ENCODE data around the gene RAF1. TPM values are rescaled to one million over a fixed set of nuclear protein-coding genes. Genes with fewer than 3 reads are reported as not detected.

RAF1 gene
- total and polyA plus RNA-seq, 2 of the 8 experiments (the other 6 are each of a cell fraction or from before 2014, with no cell fraction given), result 103 to 118 TPM

DNA sequence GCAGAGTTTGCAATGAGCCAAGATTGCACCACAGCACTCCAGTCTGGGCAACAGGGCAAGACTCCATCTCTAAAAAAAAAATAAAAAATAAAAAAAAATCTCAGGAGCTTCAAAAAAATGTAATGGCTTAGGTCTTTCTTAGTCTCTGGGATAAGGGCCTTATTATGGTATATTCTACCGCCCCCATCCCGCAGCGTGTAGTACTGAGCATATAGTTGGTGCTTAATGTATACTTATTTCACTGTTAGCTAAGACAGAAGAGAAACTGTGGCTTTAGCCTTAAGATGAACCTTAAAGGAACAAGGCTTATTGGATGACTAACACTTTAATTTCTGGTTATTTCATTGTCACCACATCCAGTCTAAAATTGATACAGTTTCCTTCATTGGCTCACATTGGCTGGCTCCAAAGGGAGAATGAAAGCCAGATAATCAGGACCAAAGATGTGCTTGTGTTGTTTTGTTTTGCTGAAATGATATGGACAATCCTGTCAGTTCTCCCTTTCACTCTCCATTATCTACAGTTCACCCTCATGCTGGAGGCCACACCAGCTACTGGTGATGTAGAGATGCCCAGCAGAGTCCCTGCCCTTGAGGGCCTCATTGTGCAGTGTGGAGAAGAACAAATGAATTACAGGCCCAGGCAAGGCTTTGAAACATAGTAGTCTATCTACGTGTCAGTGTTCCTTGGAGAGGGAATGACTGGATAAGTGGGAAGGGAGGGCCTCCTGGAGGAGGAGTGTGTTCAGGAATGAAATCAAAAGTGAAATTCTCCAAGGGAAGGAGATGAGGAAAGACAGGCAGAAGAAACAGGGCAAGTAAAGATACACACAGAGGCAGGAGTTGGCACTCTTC lies 17.4 kb upstream of the RAF1 start:
- TF ChIP-seq, protein P1, sequence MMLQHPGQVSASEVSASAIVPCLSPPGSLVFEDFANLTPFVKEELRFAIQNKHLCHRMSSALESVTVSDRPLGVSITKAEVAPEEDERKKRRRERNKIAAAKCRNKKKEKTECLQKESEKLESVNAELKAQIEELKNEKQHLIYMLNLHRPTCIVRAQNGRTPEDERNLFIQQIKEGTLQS (IDR thresholded peaks at IDR 0.05; ENCODE audit: insufficient read depth, low read depth, low read length), result no peak
- ChIA-PET CTCF (ENCODE audit: partially characterized antibody) (interaction anchor here (0.7 to 1.4 kb wide), 5 partner anchors 9 to 188 kb away, joined by 3 to 5 read pairs (median 3); no protein-coding TSS in a partner anchor), POLR2A (ENCODE audit: partially characterized antibody) (interaction anchor here (1.7 to 2.4 kb wide), 2 partner anchors 18 kb away, joined by 7 to 9 read pairs; partner anchors contain the start of gene RAF1)
- no peak overlapping the region for H4K8ac ChIP-seq (ENCODE audit: extremely low read depth, insufficient read depth, low read length)
- no peaks in the 10 kb centered on the region for H4K20me1 ChIP-seq (replicated peaks in 1 of 2; ENCODE audit: control insufficient read depth in 1 of 2, insufficient read depth in 2 of 2, low read length in 2 of 2)
- H3K79me2 ChIP-seq (ENCODE audit: control insufficient read depth in 1 of 2, insufficient read depth in 2 of 2, low read length in 2 of 2), result no peaks in the 10 kb centered on the region
- H2AFZ ChIP-seq (ENCODE audit: low read length), result peak overlapping the region; percentile 3; the same call in 1 of the 2 replicates
- H3K4ac ChIP-seq (replicated peaks; ENCODE audit: insufficient read length, low read depth, low read length), result no peak overlapping the region
- H2BK15ac ChIP-seq (ENCODE audit: low read length), result no peak overlapping the region
- H4K5ac ChIP-seq (ENCODE audit: insufficient read length, low read depth, low read length), result no peak overlapping the region
- no peaks in the 10 kb centered on the region for H3K36me3 ChIP-seq (ENCODE audit: control insufficient read depth in 2 of 4, insufficient read depth in 4 of 4, low read length in 3 of 4)
- H3K23me2 ChIP-seq (ENCODE audit: low read depth, low read length), result no peaks in the 10 kb centered on the region
- H3K9me3 ChIP-seq (ENCODE audit: insufficient read depth in 2 of 2, low read depth in 1 of 2, low read length in 1 of 2), result no peaks in the 10 kb centered on the region; a peak in 1 of 4 replicates
- no peak overlapping the region for H3K14ac ChIP-seq (ENCODE audit: insufficient read length)
- no peak overlapping the region for H2BK5ac ChIP-seq (ENCODE audit: low read depth, low read length)
- DNase-seq (ENCODE audit: low read depth in 1 of 2, low spot score in 2 of 2) (no peak), FAIRE-seq (no peak)
- WGBS, 2 experiments (ENCODE audit: extremely low coverage in 1 of 2, insufficient coverage in 1 of 2, insufficient read length in 1 of 2, insufficient replicate concordance in 2 of 2, low coverage in 1 of 2, low lambda C conversion rate in 2 of 2, missing lambda C conversion rate in 1 of 2), result 94% methylated on average over 4 of the region's 4 CpGs; no CpG with 5 or more reads in 1 of the 2 experiments
- peaks cover 0 to 3% (median 0%) of the 10 kb centered on the region in 4 experiments; a peak in 1 of 7 replicates for H3K4me1 ChIP-seq (replicated peaks in 1 of 4; ENCODE audit: control insufficient read depth in 3 of 4, insufficient read depth in 4 of 4, low read length in 3 of 4)
- no peak overlapping the region for H3K27ac ChIP-seq (ENCODE audit: low read depth, low read length)
- H2BK12ac ChIP-seq (ENCODE audit: low read depth, low read length), result no peak overlapping the region
- no peak overlapping the region for H2AK5ac ChIP-seq (ENCODE audit: low read depth, low read length)
- no peak overlapping the region for H3K9ac ChIP-seq (replicated peaks in 1 of 4; ENCODE audit: extremely low read depth in 1 of 4, low read depth in 3 of 4, low read length in 3 of 4)
- H3K18ac ChIP-seq (ENCODE audit: extremely low read depth, low read length), result no peak overlapping the region
- no peak overlapping the region for H3K56ac ChIP-seq (replicated peaks; ENCODE audit: insufficient read length, low read depth, low read length)
- H3K23ac ChIP-seq (ENCODE audit: insufficient read length), result no peak overlapping the region
- H2BK120ac ChIP-seq (replicated peaks; ENCODE audit: low read depth, low read length), result no peak overlapping the region
- H4K91ac ChIP-seq (replicated peaks; ENCODE audit: insufficient read length, low read length), result no peak overlapping the region
- no peak overlapping the region for H3K4me3 ChIP-seq (ENCODE audit: extremely low read depth in 1 of 4, insufficient read depth in 2 of 4, low read depth in 3 of 4, low read length in 4 of 4)
- no peak overlapping the region for H2BK20ac ChIP-seq (ENCODE audit: low read length)
- H3K79me1 ChIP-seq (ENCODE audit: low read depth, low read length), result no peaks in the 10 kb centered on the region
- H3K4me2 ChIP-seq (ENCODE audit: insufficient read depth in 1 of 2, low read depth in 2 of 2, low read length in 2 of 2), result no peak overlapping the region
- H3K27me3 ChIP-seq (replicated peaks in 1 of 4; ENCODE audit: control insufficient read depth in 3 of 4, extremely low read depth in 1 of 4, insufficient read depth in 3 of 4, low read length in 3 of 4), result no peaks in the 10 kb centered on the region
